Measurements from ENCODE around the gene CAB39L. TPM values are rescaled to one million over a fixed set of nuclear protein-coding genes. Genes with fewer than 3 reads are reported as not detected.

Gene CAB39L
- total and polyA plus RNA-seq, 9 of the 15 experiments (the other 6 are each of a cell fraction or from before 2014, with no cell fraction given): 1.1 to 4.2 (median 2.6) TPM

DNA sequence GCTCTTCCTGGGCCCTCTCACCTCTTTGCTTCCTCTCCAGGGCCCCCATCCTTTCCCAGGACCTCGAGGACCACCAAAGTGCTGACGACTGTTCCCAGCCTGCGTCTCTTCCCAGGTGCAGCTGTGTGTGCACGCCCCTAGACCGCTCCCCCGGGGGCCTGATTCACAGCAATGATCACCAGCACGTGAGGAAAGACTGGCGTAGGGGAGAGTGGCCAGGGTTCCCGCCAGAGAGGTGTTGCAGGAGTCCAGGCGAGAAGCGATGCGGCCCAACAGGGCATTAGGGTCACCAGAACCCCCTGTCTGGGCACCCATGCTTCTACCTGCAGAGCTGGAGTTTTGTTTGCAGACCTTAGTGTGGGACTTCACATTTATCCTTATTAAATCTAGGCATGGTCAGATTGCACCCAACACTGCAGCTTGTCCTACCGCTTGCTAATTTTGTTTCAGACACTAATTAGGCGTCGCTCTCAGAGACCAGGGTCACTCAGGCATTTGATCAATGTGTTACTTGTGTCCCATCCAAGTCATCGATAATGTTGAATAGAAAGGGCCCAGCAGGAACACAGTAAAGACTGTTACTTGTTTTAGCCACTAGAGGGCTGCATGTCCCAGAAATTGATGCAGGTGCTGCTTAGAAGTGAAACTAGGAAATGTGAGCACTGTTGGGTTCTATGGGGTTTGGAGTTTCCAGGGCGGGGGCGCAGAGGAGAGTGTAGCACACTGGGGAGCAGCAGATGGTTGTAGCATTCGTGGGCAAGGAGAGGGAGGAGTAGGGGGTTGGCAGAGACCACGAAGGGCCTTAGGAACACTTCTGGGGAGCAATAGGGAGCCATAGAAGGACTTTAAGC, 142.9 kb downstream of the CAB39L start (continued):
- TF ChIP-seq, protein P1, sequence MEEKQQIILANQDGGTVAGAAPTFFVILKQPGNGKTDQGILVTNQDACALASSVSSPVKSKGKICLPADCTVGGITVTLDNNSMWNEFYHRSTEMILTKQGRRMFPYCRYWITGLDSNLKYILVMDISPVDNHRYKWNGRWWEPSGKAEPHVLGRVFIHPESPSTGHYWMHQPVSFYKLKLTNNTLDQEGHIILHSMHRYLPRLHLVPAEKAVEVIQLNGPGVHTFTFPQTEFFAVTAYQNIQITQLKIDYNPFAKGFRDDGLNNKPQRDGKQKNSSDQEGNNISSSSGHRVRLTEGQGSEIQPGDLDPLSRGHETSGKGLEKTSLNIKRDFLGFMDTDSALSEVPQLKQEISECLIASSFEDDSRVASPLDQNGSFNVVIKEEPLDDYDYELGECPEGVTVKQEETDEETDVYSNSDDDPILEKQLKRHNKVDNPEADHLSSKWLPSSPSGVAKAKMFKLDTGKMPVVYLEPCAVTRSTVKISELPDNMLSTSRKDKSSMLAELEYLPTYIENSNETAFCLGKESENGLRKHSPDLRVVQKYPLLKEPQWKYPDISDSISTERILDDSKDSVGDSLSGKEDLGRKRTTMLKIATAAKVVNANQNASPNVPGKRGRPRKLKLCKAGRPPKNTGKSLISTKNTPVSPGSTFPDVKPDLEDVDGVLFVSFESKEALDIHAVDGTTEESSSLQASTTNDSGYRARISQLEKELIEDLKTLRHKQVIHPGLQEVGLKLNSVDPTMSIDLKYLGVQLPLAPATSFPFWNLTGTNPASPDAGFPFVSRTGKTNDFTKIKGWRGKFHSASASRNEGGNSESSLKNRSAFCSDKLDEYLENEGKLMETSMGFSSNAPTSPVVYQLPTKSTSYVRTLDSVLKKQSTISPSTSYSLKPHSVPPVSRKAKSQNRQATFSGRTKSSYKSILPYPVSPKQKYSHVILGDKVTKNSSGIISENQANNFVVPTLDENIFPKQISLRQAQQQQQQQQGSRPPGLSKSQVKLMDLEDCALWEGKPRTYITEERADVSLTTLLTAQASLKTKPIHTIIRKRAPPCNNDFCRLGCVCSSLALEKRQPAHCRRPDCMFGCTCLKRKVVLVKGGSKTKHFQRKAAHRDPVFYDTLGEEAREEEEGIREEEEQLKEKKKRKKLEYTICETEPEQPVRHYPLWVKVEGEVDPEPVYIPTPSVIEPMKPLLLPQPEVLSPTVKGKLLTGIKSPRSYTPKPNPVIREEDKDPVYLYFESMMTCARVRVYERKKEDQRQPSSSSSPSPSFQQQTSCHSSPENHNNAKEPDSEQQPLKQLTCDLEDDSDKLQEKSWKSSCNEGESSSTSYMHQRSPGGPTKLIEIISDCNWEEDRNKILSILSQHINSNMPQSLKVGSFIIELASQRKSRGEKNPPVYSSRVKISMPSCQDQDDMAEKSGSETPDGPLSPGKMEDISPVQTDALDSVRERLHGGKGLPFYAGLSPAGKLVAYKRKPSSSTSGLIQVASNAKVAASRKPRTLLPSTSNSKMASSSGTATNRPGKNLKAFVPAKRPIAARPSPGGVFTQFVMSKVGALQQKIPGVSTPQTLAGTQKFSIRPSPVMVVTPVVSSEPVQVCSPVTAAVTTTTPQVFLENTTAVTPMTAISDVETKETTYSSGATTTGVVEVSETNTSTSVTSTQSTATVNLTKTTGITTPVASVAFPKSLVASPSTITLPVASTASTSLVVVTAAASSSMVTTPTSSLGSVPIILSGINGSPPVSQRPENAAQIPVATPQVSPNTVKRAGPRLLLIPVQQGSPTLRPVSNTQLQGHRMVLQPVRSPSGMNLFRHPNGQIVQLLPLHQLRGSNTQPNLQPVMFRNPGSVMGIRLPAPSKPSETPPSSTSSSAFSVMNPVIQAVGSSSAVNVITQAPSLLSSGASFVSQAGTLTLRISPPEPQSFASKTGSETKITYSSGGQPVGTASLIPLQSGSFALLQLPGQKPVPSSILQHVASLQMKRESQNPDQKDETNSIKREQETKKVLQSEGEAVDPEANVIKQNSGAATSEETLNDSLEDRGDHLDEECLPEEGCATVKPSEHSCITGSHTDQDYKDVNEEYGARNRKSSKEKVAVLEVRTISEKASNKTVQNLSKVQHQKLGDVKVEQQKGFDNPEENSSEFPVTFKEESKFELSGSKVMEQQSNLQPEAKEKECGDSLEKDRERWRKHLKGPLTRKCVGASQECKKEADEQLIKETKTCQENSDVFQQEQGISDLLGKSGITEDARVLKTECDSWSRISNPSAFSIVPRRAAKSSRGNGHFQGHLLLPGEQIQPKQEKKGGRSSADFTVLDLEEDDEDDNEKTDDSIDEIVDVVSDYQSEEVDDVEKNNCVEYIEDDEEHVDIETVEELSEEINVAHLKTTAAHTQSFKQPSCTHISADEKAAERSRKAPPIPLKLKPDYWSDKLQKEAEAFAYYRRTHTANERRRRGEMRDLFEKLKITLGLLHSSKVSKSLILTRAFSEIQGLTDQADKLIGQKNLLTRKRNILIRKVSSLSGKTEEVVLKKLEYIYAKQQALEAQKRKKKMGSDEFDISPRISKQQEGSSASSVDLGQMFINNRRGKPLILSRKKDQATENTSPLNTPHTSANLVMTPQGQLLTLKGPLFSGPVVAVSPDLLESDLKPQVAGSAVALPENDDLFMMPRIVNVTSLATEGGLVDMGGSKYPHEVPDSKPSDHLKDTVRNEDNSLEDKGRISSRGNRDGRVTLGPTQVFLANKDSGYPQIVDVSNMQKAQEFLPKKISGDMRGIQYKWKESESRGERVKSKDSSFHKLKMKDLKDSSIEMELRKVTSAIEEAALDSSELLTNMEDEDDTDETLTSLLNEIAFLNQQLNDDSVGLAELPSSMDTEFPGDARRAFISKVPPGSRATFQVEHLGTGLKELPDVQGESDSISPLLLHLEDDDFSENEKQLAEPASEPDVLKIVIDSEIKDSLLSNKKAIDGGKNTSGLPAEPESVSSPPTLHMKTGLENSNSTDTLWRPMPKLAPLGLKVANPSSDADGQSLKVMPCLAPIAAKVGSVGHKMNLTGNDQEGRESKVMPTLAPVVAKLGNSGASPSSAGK (IDR thresholded peaks at IDR 0.05): no peak
- peak; percentile 80 for TF ChIP-seq SMC3 (conservative IDR thresholded peaks at IDR 0.05; ENCODE audit: insufficient read depth, low read depth, low read length)
- TF ChIP-seq MNT (conservative IDR thresholded peaks at IDR 0.05): no peak
- no peak for TF ChIP-seq MYNN (IDR thresholded peaks at IDR 0.05)
- TF ChIP-seq MYNN (CRISPR knock-in tag; IDR thresholded peaks at IDR 0.05): no peak
- TF ChIP-seq SPI1 (IDR thresholded peaks at IDR 0.05; ENCODE audit: borderline replicate concordance, low read depth, low read length): no peak
- peak; percentile 28; the same call in 1 of the 2 replicates for TF ChIP-seq EHMT2 (IDR thresholded peaks at IDR 0.05)
- TF ChIP-seq CTCF (IDR thresholded peaks at IDR 0.05 in 2 of 3, conservative IDR thresholded peaks at IDR 0.05 in 1 of 3; ENCODE audit: insufficient read depth in 2 of 3, low read depth in 1 of 3, low read length in 3 of 3): peak; percentile 70 to 87 (median 82)
- no peak for TF ChIP-seq RBM22 (IDR thresholded peaks at IDR 0.05; ENCODE audit: low read depth, low read length, poor library complexity, severe bottlenecking)
- no peak for TF ChIP-seq PKNOX1 (IDR thresholded peaks at IDR 0.05)

Measured in K562 (cell line).